Spleen (tissue), 7 donors: ENCODE results near the gene COL9A3.

Experiments used
- CTCF ChIP-seq, 11 experiments: fragments of 200-600 bp in 7 of 11; fragments of 450-650 bp in 4 of 11; sonication (generic) in 4 of 11; IDR thresholded peaks in 8 of 11; conservative IDR thresholded peaks in 3 of 11; 1 replicate in 7 of 11; 2 replicates in 4 of 11; pipeline versions ENCODE4 v1.4.0 to v1.8.0; 2016 to 2021; ENCODE audit warnings: antibody characterized with exemption in 11 of 11, inconsistent platforms in 4 of 11, mild to moderate bottlenecking in 1 of 11
- POLR2A ChIP-seq, 3 donors: fragments of 450-650 bp; IDR thresholded peaks; one replicate each; pipeline ENCODE4 v1.5.1; 2017; ENCODE audit warnings: antibody characterized with exemption in 3 of 3, mild to moderate bottlenecking in 1 of 3
- POLR2AphosphoS5 ChIP-seq, 3 donors: sonication (generic); formaldehyde crosslinking; IDR thresholded peaks; one replicate each; pipeline ENCODE4 v1.5.1; 2017; ENCODE audit warnings: antibody characterized with exemption in 3 of 3
- donor health status: DM: no; HTN: no; CAD: no; lungs with moderate emphysema.
- donor health status: DM: no; HTN: no; CAD: no.
- donor health status: DM: no; HTN: no; CAD: no.

GRCh38 chr20:62890444-62890843 lies 73.6 kb downstream of the COL9A3 start:
- TF ChIP-seq CTCF (IDR thresholded peaks at IDR 0.05 in 8 of 11, conservative IDR thresholded peaks at IDR 0.05 in 3 of 11) (no peak), POLR2A (IDR thresholded peaks at IDR 0.05) (no peak), POLR2AphosphoS5 (IDR thresholded peaks at IDR 0.05) (no peak)
